Caco-2 (cell line): ENCODE results near the gene ICA1. TPM values are rescaled to one million over a fixed set of nuclear protein-coding genes. Genes with fewer than 3 reads are reported as not detected.

Source experiments
- BruUV-seq: library from RNA; stranded (reverse); fragments of 400-500 nt; replicated peaks from 2 replicates; lab custom pipeline; 2021; lab: Mats Ljungman, UMichigan
- CTCF ChIA-PET: fragments of 300-600 bp; sonication (Branson Sonifier 250); formaldehyde crosslinking; loops from one replicate; lab custom pipeline; 2022; ENCODE audit warnings: antibody characterized with exemption; lab: Charles Lee
- POLR2A ChIA-PET: fragments of 300-600 bp; sonication (Branson Sonifier 250); formaldehyde crosslinking; loops from one replicate; lab custom pipeline; 2022; ENCODE audit warnings: antibody characterized with exemption; lab: Charles Lee
- DNase-seq, 2 experiments: peaks; one replicate each; pipeline versions ENCODE4 v3.0.0 to v3.0.0-alpha.2; 2020 to 2022
- H3K27me3 ChIP-seq: replicated peaks from 2 replicates; pipeline ENCODE4 v1.6.0; 2011; ENCODE audit warnings: low read length; ENCODE audit not compliant: control insufficient read depth, insufficient read depth
- H3K36me3 ChIP-seq: 2 replicates; pipeline ENCODE4 v1.5.1; 2011; ENCODE audit warnings: low read length; ENCODE audit not compliant: control insufficient read depth, insufficient read depth
- H3K4me1 ChIP-seq: fragments of 250-450 bp; sonication (Bioruptor Pico); 2 replicates; pipeline ENCODE4 v1.5.1; 2020; ENCODE audit warnings: mild to moderate bottlenecking
- H3K4me3 ChIP-seq: 2 replicates; pipeline ENCODE4 v1.5.1; 2011; ENCODE audit warnings: low read depth, mild to moderate bottlenecking, control low read depth, low read length
- H3K9me3 ChIP-seq: fragments of 250-450 bp; sonication (Bioruptor Pico); 2 replicates; pipeline ENCODE4 v1.5.1; 2020; ENCODE audit warnings: mild to moderate bottlenecking, moderate library complexity
- H3K27ac Mint-ChIP-seq: one replicate; pipeline ENCODE4 v1.8.0; 2022; ENCODE audit warnings: mixed read lengths; ENCODE audit not compliant: unreplicated experiment
- H3K27me3 Mint-ChIP-seq: one replicate; pipeline ENCODE4 v1.8.0; 2022; ENCODE audit warnings: mixed read lengths; ENCODE audit not compliant: insufficient read depth, unreplicated experiment
- H3K36me3 Mint-ChIP-seq: one replicate; pipeline ENCODE4 v1.8.0; 2022; ENCODE audit warnings: mild to moderate bottlenecking, mixed read lengths; ENCODE audit not compliant: insufficient read depth, unreplicated experiment
- H3K4me1 Mint-ChIP-seq: one replicate; pipeline ENCODE4 v1.8.0; 2022; ENCODE audit warnings: low read depth, mixed read lengths; ENCODE audit not compliant: unreplicated experiment
- H3K4me3 Mint-ChIP-seq: one replicate; pipeline ENCODE4 v1.8.0; 2022; ENCODE audit warnings: mild to moderate bottlenecking, moderate library complexity, mixed read lengths; ENCODE audit not compliant: unreplicated experiment
- H3K9me3 Mint-ChIP-seq: one replicate; pipeline ENCODE4 v1.8.0; 2022; ENCODE audit warnings: mixed read lengths; ENCODE audit not compliant: unreplicated experiment
- intact Hi-C: fragments of 100-400 bp; cut with micrococcal nuclease; formaldehyde crosslinking; loops from one replicate; pipeline ENCODE4 v1.10.0; 2022; ENCODE audit not compliant: unreplicated experiment
- total RNA-seq: library from RNA; stranded (reverse); gene quantifications from 2 replicates; pipeline ENCODE4 v1.2.3, GENCODE V29; 2022
- TF ChIP-seq, protein P1 (sequence below), 2 experiments: fragments of 200-600 bp in 1 of 2; IDR thresholded peaks; 1 replicate in 1 of 2; 2 replicates in 1 of 2; pipeline versions ENCODE4 v1.5.1 to v1.8.0; 2011 to 2022; ENCODE audit warnings: antibody characterized with exemption in 1 of 2, control low read depth in 1 of 2, inconsistent platforms in 1 of 2, low read depth in 1 of 2, low read length in 1 of 2, mild to moderate bottlenecking in 1 of 2, moderate library complexity in 1 of 2; ENCODE audit not compliant: insufficient read depth in 1 of 2, severe bottlenecking in 1 of 2, unreplicated experiment in 1 of 2

Gene ICA1
- total RNA-seq, 1 experiment from 2014 or later, result 34.2 TPM

GRCh38 chr7:8290645-8291308 lies 28.8 kb upstream of the ICA1 start:
- no TSS peak for BruUV-seq
- intact Hi-C loops, result loop anchor here (1.0 to 10.0 kb wide), 5 partner anchors 28 to 726 kb away; partner anchors contain the start of genes ICA1 and MIOS
- no peak overlapping the region for H3K4me3 ChIP-seq
- Mint-ChIP-seq H3K4me1 (peaks cover 42% of the 10 kb centered on the region), H3K36me3 (no peaks in the 10 kb centered on the region), H3K9me3 (no peaks in the 10 kb centered on the region), H3K27ac (no peak overlapping the region), H3K27me3 (no peaks in the 10 kb centered on the region), H3K4me3 (no peak overlapping the region)
- no peaks in the 10 kb centered on the region for H3K36me3 ChIP-seq
- H3K9me3 ChIP-seq, result no peaks in the 10 kb centered on the region
- TF ChIP-seq, protein P1, sequence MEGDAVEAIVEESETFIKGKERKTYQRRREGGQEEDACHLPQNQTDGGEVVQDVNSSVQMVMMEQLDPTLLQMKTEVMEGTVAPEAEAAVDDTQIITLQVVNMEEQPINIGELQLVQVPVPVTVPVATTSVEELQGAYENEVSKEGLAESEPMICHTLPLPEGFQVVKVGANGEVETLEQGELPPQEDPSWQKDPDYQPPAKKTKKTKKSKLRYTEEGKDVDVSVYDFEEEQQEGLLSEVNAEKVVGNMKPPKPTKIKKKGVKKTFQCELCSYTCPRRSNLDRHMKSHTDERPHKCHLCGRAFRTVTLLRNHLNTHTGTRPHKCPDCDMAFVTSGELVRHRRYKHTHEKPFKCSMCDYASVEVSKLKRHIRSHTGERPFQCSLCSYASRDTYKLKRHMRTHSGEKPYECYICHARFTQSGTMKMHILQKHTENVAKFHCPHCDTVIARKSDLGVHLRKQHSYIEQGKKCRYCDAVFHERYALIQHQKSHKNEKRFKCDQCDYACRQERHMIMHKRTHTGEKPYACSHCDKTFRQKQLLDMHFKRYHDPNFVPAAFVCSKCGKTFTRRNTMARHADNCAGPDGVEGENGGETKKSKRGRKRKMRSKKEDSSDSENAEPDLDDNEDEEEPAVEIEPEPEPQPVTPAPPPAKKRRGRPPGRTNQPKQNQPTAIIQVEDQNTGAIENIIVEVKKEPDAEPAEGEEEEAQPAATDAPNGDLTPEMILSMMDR (IDR thresholded peaks at IDR 0.05; ENCODE audit: insufficient read depth in 1 of 2, low read depth in 1 of 2, low read length in 1 of 2, severe bottlenecking in 1 of 2, unreplicated experiment in 1 of 2), result no peak
- peaks cover 21% of the 10 kb centered on the region for H3K4me1 ChIP-seq
- POLR2A ChIA-PET, result no interaction called here
- CTCF ChIA-PET, result no interaction called here
- no peaks in the 10 kb centered on the region for H3K27me3 ChIP-seq
- DNase-seq, result peak; percentile 80 to 83

GRCh38 chr7:8286118-8286517 lies 24.2 kb upstream of the ICA1 start:
- DNase-seq, result no peak
- no TSS peak for BruUV-seq
- no peak overlapping the region for H3K27ac Mint-ChIP-seq

DNA sequence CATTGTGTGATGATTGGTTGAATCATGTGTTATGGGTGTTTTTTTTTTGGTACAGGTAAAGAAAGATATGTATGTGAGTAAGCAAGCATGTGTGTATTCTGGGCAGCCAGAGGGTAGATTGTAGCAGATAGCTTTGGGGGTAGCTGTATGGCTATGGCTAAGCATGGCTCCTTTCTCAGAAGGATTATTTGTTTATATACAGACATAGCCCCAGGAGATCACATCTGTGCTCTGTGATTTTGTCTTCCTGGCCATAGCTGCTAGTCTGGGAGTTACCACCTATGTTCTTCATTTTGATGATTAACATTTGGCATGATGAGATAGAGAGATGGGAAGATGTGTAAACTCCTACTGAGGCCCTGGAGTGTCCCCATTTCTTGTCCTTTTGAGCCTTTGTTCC lies 23.2 kb upstream of the ICA1 start:
- no peak overlapping the region for H3K4me3 ChIP-seq
- CTCF ChIA-PET, result no interaction called here

More at GRCh38 chr7:8286118-8286517, 24.2 kb upstream of the ICA1 start:
- Histone ChIP-seq H3K36me3 (no peaks in the 10 kb centered on the region), H3K4me1 (peaks cover 12% of the 10 kb centered on the region), H3K9me3 (no peaks in the 10 kb centered on the region), H3K4me3 (no peak overlapping the region), H3K27me3 (no peaks in the 10 kb centered on the region)
- TF ChIP-seq, protein P1 (IDR thresholded peaks at IDR 0.05; ENCODE audit: insufficient read depth in 1 of 2, low read depth in 1 of 2, low read length in 1 of 2, severe bottlenecking in 1 of 2, unreplicated experiment in 1 of 2), result no peak
- CTCF ChIA-PET, result no interaction called here
- POLR2A ChIA-PET, result no interaction called here
- Mint-ChIP-seq H3K27me3 (no peaks in the 10 kb centered on the region), H3K36me3 (no peaks in the 10 kb centered on the region), H3K4me1 (peaks cover 30% of the 10 kb centered on the region), H3K9me3 (no peaks in the 10 kb centered on the region), H3K4me3 (no peak overlapping the region)
- intact Hi-C loops, result no loop called here

More for the DNA sequence above, 23.2 kb upstream of the ICA1 start:
- peaks cover 4% of the 10 kb centered on the region; the same call in 1 of the 2 replicates for H3K4me1 ChIP-seq
- no TSS peak for BruUV-seq
- no peaks in the 10 kb centered on the region for H3K9me3 Mint-ChIP-seq
- DNase-seq, result no peak
- intact Hi-C loops, result no loop called here
- no peak overlapping the region for H3K4me3 Mint-ChIP-seq
- H3K27ac Mint-ChIP-seq, result no peak overlapping the region
- no peaks in the 10 kb centered on the region for H3K27me3 Mint-ChIP-seq
- no peaks in the 10 kb centered on the region for H3K9me3 ChIP-seq
- H3K4me1 Mint-ChIP-seq, result peaks cover 23% of the 10 kb centered on the region
- POLR2A ChIA-PET, result no interaction called here
- no peaks in the 10 kb centered on the region for H3K36me3 Mint-ChIP-seq
- H3K36me3 ChIP-seq, result no peaks in the 10 kb centered on the region
- no peaks in the 10 kb centered on the region for H3K27me3 ChIP-seq
- TF ChIP-seq, protein P1 (IDR thresholded peaks at IDR 0.05; ENCODE audit: insufficient read depth in 1 of 2, low read depth in 1 of 2, low read length in 1 of 2, severe bottlenecking in 1 of 2, unreplicated experiment in 1 of 2), result no peak
